GM19397 (cell line): ENCODE results near the gene GNG12.
"Not testable (repeated sequence)": the region's sequence is repeated elsewhere in the genome, so short reads cannot be mapped to it uniquely, and the experiment has no call there.

ENCODE experiments used
- ATAC-seq: cut with Tn5 transposase; IDR thresholded peaks from one replicate; pipeline ENCODE4 v1.9.1; 2021; ENCODE audit warnings: mild to moderate bottlenecking, moderate library complexity; ENCODE audit not compliant: unreplicated experiment

The GNG12 gene

GRCh38 chr1:67665307-67665706 is 168.0 kb downstream of the GNG12 start:
- ATAC-seq: not testable (repeated sequence)

- ATAC-seq: no peak
Measured at GRCh38 chr1:67664048-67664447, 169.2 kb downstream of the GNG12 start.

- no peak for ATAC-seq
Measured at GRCh38 chr1:67662884-67663283, 170.4 kb downstream of the GNG12 start.

GRCh38 chr1:67659229-67659628 is 174.0 kb downstream of the GNG12 start:
- no peak for ATAC-seq

- not testable (repeated sequence) for ATAC-seq
Measured at GRCh38 chr1:67657152-67657551, 176.1 kb downstream of the GNG12 start.

- ATAC-seq: no peak
Measured at GRCh38 chr1:67655581-67655980, 177.7 kb downstream of the GNG12 start.

- no peak for ATAC-seq
Measured at GRCh38 chr1:67653304-67653703, 180.0 kb downstream of the GNG12 start.

- ATAC-seq: no peak
Measured at GRCh38 chr1:67652800-67653199, 180.5 kb downstream of the GNG12 start.
